Activated T-helper 1 cell treated with anti-CD3 and anti-CD28 coated beads, Interleukin-12 subunit alpha, Interleukin-12 subunit beta, Interleukin-2, Interleukin-4 antibody, amounts not matched to agents 30 ng/mL and 10 ng/mL and 1 ng/mL, durations not matched to agents 14 hours and 24 hours and 36 hours (primary cell): ENCODE data around the gene HNRNPK. TPM values are rescaled to one million over a fixed set of nuclear protein-coding genes. Genes with fewer than 3 reads are reported as not detected.

Experiments used
- DNase-seq: peaks from one replicate; pipeline ENCODE4 v3.0.0; 2021; ENCODE audit warnings: low spot score
- H3K27ac Mint-ChIP-seq: one replicate; pipeline ENCODE4 v1.8.0; 2021; ENCODE audit warnings: mild to moderate bottlenecking, mixed read lengths
- H3K27me3 Mint-ChIP-seq: one replicate; pipeline ENCODE4 v1.8.0; 2022; ENCODE audit warnings: mild to moderate bottlenecking, moderate library complexity, mixed read lengths; ENCODE audit not compliant: insufficient read depth
- H3K36me3 Mint-ChIP-seq: one replicate; pipeline ENCODE4 v1.8.0; 2021; ENCODE audit warnings: low read depth, mixed read lengths
- H3K4me1 Mint-ChIP-seq: one replicate; pipeline ENCODE4 v1.8.0; 2021; ENCODE audit warnings: low read depth, mixed read lengths
- H3K4me3 Mint-ChIP-seq: one replicate; pipeline ENCODE4 v1.8.0; 2021; ENCODE audit warnings: mild to moderate bottlenecking, moderate library complexity, mixed read lengths
- H3K9me3 Mint-ChIP-seq: one replicate; pipeline ENCODE4 v1.8.0; 2021; ENCODE audit warnings: mixed read lengths
- intact Hi-C: fragments of 100-400 bp; cut with micrococcal nuclease; formaldehyde crosslinking; loops from one replicate; pipeline ENCODE4 v1.15.1; 2024
- total RNA-seq: library from RNA; stranded (reverse); gene quantifications from 2 replicates; pipeline ENCODE4 v1.2.3, GENCODE V29; 2022

The HNRNPK gene
- total RNA-seq, 1 donor from 2014 or later, result 861 TPM

DNA sequence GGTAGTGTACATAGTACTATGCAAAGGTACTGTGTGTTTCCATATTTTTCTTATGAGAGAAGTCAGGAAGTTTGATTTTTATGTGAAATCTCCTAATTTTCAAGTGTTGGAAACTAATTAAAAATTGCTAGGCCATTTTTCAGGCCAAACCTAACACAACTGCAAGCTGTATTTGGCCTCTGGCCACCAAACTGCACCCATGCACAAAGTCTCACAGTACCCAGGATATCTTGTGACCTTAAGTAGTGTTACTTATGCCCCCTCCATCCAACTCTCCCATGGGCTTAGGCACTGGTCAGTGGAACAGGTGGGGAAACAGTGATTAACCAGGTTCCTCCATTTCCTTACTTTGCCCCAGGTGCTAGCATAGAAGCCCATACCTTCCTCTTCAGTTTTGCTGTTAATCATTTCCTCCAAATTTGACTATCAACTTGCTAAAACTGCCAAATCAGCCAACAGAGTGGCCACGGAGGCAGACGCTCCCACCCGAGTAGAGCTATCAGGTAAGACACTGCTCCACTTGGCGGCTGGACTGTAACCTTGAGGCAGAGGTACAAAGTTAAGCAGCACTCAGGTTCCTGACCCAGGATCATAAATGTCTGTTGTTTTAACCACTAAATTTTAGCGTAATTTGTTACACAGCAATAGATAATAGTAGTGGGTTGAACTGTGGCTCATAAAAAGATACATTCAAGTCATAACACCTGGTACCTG lies 39.3 kb downstream of the HNRNPK start:
- no peak overlapping the region for H3K27ac Mint-ChIP-seq
- H3K27me3 Mint-ChIP-seq, result no peaks in the 10 kb centered on the region
- H3K36me3 Mint-ChIP-seq, result peaks cover 26% of the 10 kb centered on the region

GRCh38 chr9:83937861-83938455 lies 42.1 kb downstream of the HNRNPK start:
- peak; percentile 20 for DNase-seq
- H3K4me1 Mint-ChIP-seq, result peaks cover 5% of the 10 kb centered on the region
- H3K27me3 Mint-ChIP-seq, result peaks cover 2% of the 10 kb centered on the region
- intact Hi-C loops, result loop anchor here (1.0 kb wide), 4 partner anchors 17 to 377 kb away; partner anchors contain the start of gene KIF27
- no peak overlapping the region for H3K4me3 Mint-ChIP-seq
- H3K36me3 Mint-ChIP-seq, result peaks cover 15% of the 10 kb centered on the region
- no peak overlapping the region for H3K27ac Mint-ChIP-seq
- no peaks in the 10 kb centered on the region for H3K9me3 Mint-ChIP-seq

More for the DNA sequence above, 39.3 kb downstream of the HNRNPK start:
- Mint-ChIP-seq H3K9me3 (no peaks in the 10 kb centered on the region), H3K4me3 (no peak overlapping the region), H3K4me1 (peaks cover 5% of the 10 kb centered on the region)
- DNase-seq, result no peak
- intact Hi-C loops, result no loop called here

DNA sequence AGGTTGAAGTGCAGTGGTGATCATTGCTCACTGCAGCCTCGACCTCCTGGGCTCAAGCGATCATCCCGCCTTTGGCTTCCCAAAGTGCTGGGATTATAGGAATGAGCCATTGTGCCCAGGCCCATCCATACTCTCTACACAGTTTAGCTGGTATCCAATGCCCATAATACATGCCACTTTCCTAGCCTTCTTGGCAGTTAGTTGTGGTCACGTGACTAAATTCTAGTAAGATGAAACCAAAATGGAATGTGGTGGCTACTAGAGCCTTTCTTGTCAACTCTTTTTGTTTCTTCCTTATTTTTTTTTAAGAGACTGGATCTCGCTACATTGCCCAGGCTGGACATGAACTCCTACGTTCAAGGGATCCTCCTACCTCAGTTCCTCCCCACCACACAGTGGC lies 43.5 kb downstream of the HNRNPK start:
- Mint-ChIP-seq H3K4me3 (no peak overlapping the region), H3K9me3 (no peaks in the 10 kb centered on the region)

DNA sequence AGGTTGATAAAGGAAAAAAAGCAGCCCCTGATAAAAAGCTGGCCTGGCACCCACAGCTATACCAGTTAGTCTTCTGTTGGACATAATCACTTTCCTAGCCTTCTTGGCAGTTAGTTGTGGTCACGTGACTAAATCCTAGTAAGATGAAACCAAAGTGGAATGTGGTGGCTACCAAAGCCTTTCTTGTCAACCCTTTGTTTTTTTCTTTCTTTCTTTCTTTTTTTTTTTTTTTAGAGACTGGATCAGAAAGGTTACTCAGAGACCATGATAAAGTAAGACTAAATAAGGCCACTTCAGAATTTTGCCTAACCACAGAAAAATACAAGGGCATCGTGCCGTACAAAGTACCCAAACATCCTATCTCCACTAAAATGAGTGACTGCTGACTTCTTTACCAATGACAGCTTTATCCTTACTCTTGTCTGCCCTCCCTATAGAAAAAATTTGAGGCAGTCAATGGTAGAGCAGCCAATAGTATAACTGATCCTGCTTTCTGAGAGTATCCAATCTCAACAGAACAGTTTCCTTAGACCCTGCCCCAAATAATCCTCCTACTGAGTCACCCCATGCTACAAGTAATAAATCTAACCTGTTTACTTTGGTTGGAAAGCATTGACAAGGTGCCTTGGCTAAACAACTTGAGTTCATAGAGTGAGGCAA lies 44.6 kb downstream of the HNRNPK start:
- DNase-seq, result no peak
- peaks cover 3% of the 10 kb centered on the region for H3K27me3 Mint-ChIP-seq
- intact Hi-C loops, result no loop called here
- H3K9me3 Mint-ChIP-seq, result no peaks in the 10 kb centered on the region
- no peak overlapping the region for H3K27ac Mint-ChIP-seq
- no peak overlapping the region for H3K4me3 Mint-ChIP-seq
- H3K36me3 Mint-ChIP-seq, result peaks cover 9% of the 10 kb centered on the region
- H3K4me1 Mint-ChIP-seq, result peaks cover 19% of the 10 kb centered on the region

More for the DNA sequence above, 43.5 kb downstream of the HNRNPK start:
- Mint-ChIP-seq H3K27ac (no peak overlapping the region), H3K27me3 (peaks cover 2% of the 10 kb centered on the region), H3K4me1 (peaks cover 12% of the 10 kb centered on the region), H3K36me3 (peaks cover 15% of the 10 kb centered on the region)
- no peak for DNase-seq
- intact Hi-C loops, result no loop called here

GRCh38 chr9:83934569-83935275 lies 45.3 kb downstream of the HNRNPK start:
- DNase-seq, result no peak
- intact Hi-C loops, result no loop called here
- H3K9me3 Mint-ChIP-seq, result no peaks in the 10 kb centered on the region
- H3K4me1 Mint-ChIP-seq, result peaks cover 19% of the 10 kb centered on the region
- H3K36me3 Mint-ChIP-seq, result peaks cover 9% of the 10 kb centered on the region
- no peak overlapping the region for H3K4me3 Mint-ChIP-seq
- H3K27me3 Mint-ChIP-seq, result peaks cover 3% of the 10 kb centered on the region
- no peak overlapping the region for H3K27ac Mint-ChIP-seq

- Mint-ChIP-seq H3K27me3 (peaks cover 3% of the 10 kb centered on the region), H3K4me3 (no peak overlapping the region), H3K4me1 (peaks cover 19% of the 10 kb centered on the region), H3K9me3 (no peaks in the 10 kb centered on the region), H3K27ac (no peak overlapping the region), H3K36me3 (peaks cover 4% of the 10 kb centered on the region)
- DNase-seq, result no peak
- intact Hi-C loops, result no loop called here
These were observed 46.2 kb downstream of the HNRNPK start for GRCh38 chr9:83933790-83934189.

DNA sequence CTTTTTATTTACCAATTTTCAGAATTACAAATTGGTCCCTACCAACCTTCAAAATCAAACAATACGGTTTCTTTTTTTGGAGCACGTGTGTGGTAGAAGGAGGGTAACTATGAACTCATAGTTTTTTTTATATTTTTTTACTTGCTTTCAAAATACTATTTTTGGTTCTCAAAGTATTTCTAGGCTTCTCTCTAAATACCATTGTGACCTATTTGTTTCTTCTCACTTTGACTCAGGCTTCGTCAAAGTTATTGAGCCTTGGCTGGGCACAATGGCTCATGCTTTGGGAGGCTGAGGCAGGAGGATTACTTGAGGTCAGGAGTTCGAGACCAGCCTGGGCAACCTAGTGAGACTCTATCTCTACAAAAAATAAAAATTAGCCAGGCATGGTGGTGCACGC lies 47.2 kb downstream of the HNRNPK start:
- intact Hi-C loops, result no loop called here
- DNase-seq, result no peak
- no peak overlapping the region for H3K27ac Mint-ChIP-seq
- peaks cover 2% of the 10 kb centered on the region for H3K36me3 Mint-ChIP-seq
- H3K4me1 Mint-ChIP-seq, result peaks cover 17% of the 10 kb centered on the region
- no peak overlapping the region for H3K4me3 Mint-ChIP-seq
- peaks cover 3% of the 10 kb centered on the region for H3K27me3 Mint-ChIP-seq
- H3K9me3 Mint-ChIP-seq, result no peaks in the 10 kb centered on the region

GRCh38 chr9:83932011-83932410 lies 48.0 kb downstream of the HNRNPK start:
- no peak for DNase-seq
- no peaks in the 10 kb centered on the region for H3K9me3 Mint-ChIP-seq
- peaks cover 13% of the 10 kb centered on the region for H3K4me1 Mint-ChIP-seq
- intact Hi-C loops, result no loop called here
- H3K4me3 Mint-ChIP-seq, result no peak overlapping the region
- no peak overlapping the region for H3K27ac Mint-ChIP-seq
- no peaks in the 10 kb centered on the region for H3K36me3 Mint-ChIP-seq
- peaks cover 3% of the 10 kb centered on the region for H3K27me3 Mint-ChIP-seq

GRCh38 chr9:83930881-83931280 lies 49.1 kb downstream of the HNRNPK start:
- H3K27me3 Mint-ChIP-seq, result peaks cover 3% of the 10 kb centered on the region
- no peaks in the 10 kb centered on the region for H3K36me3 Mint-ChIP-seq
- peaks cover 13% of the 10 kb centered on the region for H3K4me1 Mint-ChIP-seq
- no peak overlapping the region for H3K4me3 Mint-ChIP-seq
- H3K9me3 Mint-ChIP-seq, result no peaks in the 10 kb centered on the region
- DNase-seq, result no peak
- H3K27ac Mint-ChIP-seq, result no peak overlapping the region
- intact Hi-C loops, result no loop called here

DNA sequence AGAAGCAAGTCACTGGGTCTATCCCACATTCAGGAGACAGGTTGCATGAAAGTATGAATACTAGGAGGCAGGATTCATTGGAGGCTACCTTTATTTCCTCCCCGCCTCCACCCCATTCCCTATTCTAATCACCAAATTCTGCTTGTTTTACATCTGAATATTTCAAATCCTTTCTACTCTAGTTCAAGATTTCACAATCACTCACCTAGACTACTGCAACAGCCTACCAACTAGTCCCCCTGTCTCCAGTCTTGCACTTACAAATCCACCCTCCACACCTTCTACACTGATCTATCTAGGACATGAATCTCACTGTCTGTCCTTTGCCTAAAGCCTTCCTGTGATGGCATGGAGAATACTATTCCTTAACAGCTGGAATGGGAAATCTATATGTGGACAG lies 52.4 kb downstream of the HNRNPK start:
- intact Hi-C loops, result no loop called here
- Mint-ChIP-seq H3K27me3 (peaks cover 2% of the 10 kb centered on the region), H3K4me1 (peaks cover 13% of the 10 kb centered on the region), H3K9me3 (no peaks in the 10 kb centered on the region), H3K27ac (no peak overlapping the region), H3K36me3 (no peaks in the 10 kb centered on the region), H3K4me3 (no peak overlapping the region)
- DNase-seq, result no peak

DNA sequence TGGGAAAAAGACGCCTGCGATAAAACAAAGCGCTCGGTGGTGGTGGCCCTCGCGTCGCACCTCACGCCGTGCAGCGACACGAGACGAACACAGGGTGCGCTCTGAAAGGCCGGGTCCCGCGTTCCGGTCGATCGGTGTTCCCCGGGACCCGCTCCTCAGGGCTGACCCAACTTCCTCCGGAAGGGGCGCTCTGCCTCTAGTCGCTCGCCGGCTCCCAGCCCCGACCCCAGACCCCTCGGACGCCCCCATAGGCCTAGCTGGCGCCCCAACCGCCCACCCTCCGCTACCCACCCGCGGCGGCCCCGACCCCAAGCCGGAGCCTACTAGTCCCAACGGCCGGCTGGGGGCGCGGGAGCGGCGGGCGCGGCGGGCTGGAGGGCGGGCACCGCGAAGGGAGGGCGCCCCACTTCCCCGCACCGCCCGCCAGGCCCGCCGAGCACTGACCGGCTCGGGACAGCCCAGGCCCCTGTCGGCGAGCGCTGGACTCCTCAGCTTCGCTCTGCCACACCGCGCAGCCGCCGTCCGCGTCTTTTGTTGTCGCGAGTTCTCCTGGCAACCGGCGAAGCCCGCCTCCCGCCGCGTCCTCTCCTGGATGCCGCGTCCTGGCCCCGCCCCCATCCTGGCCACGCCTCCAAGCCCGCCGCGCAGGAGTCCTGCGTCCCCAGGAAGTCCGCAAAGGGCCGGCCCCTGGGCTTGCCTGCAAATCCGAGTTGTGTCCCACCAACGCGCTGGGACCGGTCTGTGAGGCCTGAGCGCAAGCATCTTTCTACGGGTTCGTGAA lies 58.9 kb downstream of the HNRNPK start, which contains the start of gene KIF27:
Gene KIF27, minus strand, starts transcription at position 506 of the 781 bp plus-strand sequence. CDS start 5,841 bp downstream, outside the sequence.
- DNase-seq, result peak; percentile 98
- Mint-ChIP-seq H3K9me3 (no peaks in the 10 kb centered on the region), H3K4me3 (peak within 1 kb of the TSS; percentile 85), H3K27ac (peak within 1 kb of the TSS; percentile 91), H3K27me3 (no peaks in the 10 kb centered on the region), H3K36me3 (peaks cover 2% of the 10 kb centered on the region), H3K4me1 (peaks cover 17% of the 10 kb centered on the region)
- intact Hi-C loops, result loop anchor here (1.0 to 5.0 kb wide), 8 partner anchors 16 to 1821 kb away; partner anchors contain the start of genes HNRNPK, RMI1 and UBQLN1

DNA sequence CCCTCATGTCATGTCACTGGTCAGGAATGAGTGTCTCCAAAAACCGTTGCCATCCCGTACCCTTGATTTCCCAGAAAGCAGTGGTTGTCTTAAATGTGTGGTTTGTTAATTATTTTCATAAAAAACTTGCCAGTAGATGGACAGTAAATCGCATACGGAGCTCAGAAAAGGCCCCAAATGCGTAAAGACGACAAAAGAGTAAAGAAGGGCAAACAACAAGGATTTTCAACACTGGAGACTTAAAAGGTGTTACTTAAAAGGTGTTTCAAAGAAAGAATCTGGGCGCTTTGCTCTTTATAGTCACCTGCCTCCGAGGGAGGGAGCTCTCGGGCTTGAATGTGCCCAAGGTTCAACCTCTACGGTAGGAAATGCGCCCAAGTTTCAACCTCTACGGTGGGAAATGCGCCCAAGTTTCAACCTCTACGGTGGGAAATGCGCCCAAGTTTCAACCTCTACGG lies 59.5 kb downstream of the HNRNPK start:
- Mint-ChIP-seq H3K36me3 (peaks cover 2% of the 10 kb centered on the region), H3K27me3 (no peaks in the 10 kb centered on the region), H3K4me1 (peaks cover 17% of the 10 kb centered on the region), H3K4me3 (peak overlapping the region; percentile 85), H3K27ac (peak overlapping the region; percentile 91), H3K9me3 (no peaks in the 10 kb centered on the region)
- no peak for DNase-seq
- intact Hi-C loops, result loop anchor here (5.0 kb wide), 2 partner anchors 342 to 377 kb away; no protein-coding TSS in a partner anchor
